Measurements from ENCODE around the gene SLC26A8. TPM values are rescaled to one million over a fixed set of nuclear protein-coding genes. Genes with fewer than 3 reads are reported as not detected.

Gene SLC26A8
- total RNA-seq, 4 donors from 2014 or later: 0.19 TPM; not detected in 3

DNA sequence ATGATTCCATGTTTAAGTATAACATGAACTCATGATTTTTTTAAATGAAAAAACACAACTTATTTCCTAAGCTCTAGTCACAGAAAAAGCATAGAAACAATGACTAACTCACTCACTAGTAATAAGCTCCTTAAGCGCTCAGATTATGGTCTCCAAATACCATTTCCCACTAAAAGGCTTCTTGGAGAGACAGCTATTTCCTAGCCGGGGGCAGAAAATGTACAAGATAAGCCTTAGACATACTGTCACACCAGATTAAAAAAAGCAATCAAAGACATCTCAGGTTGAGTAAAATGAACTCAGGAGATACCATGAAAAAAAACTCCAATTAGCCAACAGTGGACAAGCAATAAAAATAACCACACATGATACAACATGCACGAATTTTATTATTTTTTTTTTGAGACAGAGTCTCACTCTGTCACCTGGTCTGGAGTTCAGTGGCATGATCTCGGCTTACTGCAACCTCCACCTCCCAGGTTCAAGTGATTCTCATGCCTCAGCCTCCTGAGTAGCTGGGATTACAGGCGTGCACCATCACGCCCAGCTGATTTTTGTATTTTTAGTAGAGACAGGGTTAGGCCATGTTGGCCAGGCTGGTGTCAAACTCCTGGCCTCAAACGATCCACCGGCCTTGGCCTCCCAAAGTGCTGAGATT is 118.5 kb downstream of the SLC26A8 start:
- H3K27me3 ChIP-seq: no peaks in the 10 kb centered on the region
- WGBS, 2 donors: 76 to 85% methylated on average over 7 to 8 of the region's 8 CpGs
- no peaks in the 10 kb centered on the region for H3K4me1 ChIP-seq
- H3K9me3 ChIP-seq: peaks cover 0 to 10% (median 4%) of the 10 kb centered on the region in 3 donors
- no peak overlapping the region for H3K4me3 ChIP-seq
- no peak for DNase-seq
- intact Hi-C loops (cut with DNase I): no loop called here
- peaks cover 0 to 43% (median 0%) of the 10 kb centered on the region in 3 donors for H3K36me3 ChIP-seq
- no peak overlapping the region for H3K27ac ChIP-seq
- TF ChIP-seq, protein P1, sequence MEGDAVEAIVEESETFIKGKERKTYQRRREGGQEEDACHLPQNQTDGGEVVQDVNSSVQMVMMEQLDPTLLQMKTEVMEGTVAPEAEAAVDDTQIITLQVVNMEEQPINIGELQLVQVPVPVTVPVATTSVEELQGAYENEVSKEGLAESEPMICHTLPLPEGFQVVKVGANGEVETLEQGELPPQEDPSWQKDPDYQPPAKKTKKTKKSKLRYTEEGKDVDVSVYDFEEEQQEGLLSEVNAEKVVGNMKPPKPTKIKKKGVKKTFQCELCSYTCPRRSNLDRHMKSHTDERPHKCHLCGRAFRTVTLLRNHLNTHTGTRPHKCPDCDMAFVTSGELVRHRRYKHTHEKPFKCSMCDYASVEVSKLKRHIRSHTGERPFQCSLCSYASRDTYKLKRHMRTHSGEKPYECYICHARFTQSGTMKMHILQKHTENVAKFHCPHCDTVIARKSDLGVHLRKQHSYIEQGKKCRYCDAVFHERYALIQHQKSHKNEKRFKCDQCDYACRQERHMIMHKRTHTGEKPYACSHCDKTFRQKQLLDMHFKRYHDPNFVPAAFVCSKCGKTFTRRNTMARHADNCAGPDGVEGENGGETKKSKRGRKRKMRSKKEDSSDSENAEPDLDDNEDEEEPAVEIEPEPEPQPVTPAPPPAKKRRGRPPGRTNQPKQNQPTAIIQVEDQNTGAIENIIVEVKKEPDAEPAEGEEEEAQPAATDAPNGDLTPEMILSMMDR (IDR thresholded peaks at IDR 0.05): no peak
- no peak for TF ChIP-seq POLR2A (IDR thresholded peaks at IDR 0.05)

DNA sequence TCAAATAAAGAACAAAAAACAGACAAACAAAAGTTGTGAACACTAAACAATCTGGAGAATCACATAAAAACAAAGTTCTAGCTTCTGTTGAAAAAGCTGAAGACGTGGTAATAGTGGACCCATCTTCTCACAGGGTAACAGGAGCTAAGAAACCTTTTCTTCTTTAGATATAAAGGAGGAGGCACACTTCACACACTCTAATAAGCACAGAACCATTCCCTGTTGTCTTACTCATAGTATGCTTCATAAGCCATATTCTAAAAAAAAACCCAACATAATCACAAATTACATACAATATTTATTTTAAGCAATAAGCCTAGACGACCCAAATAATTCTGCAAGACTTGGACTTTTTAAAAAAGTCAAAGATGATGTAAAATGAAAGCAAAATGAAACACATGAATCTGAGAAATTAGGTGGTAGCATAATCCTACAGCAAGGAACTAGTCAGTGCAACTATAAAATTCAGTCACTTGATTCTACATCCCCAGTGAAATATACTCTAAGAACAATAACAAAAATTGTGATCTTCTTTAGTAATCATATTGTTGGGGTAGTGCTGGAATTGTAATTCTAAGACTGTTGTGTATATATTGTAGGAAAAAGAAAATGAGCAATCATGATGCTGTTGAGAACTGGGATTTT is 119.2 kb downstream of the SLC26A8 start:
- no peak for DNase-seq
- H3K27me3 ChIP-seq: no peaks in the 10 kb centered on the region
- TF ChIP-seq, protein P1 (IDR thresholded peaks at IDR 0.05): no peak
- no peak for TF ChIP-seq POLR2A (IDR thresholded peaks at IDR 0.05)
- no peaks in the 10 kb centered on the region for H3K4me1 ChIP-seq
- 62 to 69% methylated on average over 2 of the region's 2 CpGs for WGBS, 2 donors
- no peak overlapping the region for H3K27ac ChIP-seq
- H3K9me3 ChIP-seq: peaks cover 0 to 10% (median 4%) of the 10 kb centered on the region in 3 donors
- intact Hi-C loops (cut with DNase I): no loop called here
- H3K4me3 ChIP-seq: no peak overlapping the region
- H3K36me3 ChIP-seq: peaks cover 0 to 45% (median 0%) of the 10 kb centered on the region in 3 donors

DNA sequence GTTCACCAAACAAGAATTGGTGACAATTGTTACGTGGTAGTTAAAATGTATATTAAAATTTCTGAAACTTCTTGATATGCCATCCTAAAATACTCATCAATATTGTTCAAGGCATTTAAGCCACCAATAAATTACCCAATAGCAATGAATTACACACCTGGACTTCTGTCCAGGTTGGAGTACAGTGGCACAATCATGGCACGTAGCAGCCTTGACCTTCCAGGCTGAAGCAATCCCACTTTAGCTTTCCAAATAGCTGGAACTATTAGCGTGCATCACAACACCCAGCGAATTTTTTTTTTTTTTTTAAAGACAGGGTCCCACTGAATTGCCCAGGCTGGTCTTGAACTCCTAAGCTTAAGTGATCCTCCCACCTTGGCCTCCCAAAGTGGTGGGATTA is 120.8 kb downstream of the SLC26A8 start:
- intact Hi-C loops (cut with DNase I): no loop called here
- TF ChIP-seq POLR2A (IDR thresholded peaks at IDR 0.05): no peak
- TF ChIP-seq, protein P1 (IDR thresholded peaks at IDR 0.05): no peak
- 97 to 98% methylated on average over 4 of the region's 4 CpGs for WGBS, 2 donors
- Histone ChIP-seq H3K27me3 (no peaks in the 10 kb centered on the region), H3K36me3 (peaks cover 0 to 42% (median 0%) of the 10 kb centered on the region in 3 donors), H3K4me3 (no peak overlapping the region), H3K9me3 (peaks cover 0 to 1% (median under 1%) of the 10 kb centered on the region in 3 donors), H3K4me1 (no peaks in the 10 kb centered on the region), H3K27ac (no peak overlapping the region)
- no peak for DNase-seq

DNA sequence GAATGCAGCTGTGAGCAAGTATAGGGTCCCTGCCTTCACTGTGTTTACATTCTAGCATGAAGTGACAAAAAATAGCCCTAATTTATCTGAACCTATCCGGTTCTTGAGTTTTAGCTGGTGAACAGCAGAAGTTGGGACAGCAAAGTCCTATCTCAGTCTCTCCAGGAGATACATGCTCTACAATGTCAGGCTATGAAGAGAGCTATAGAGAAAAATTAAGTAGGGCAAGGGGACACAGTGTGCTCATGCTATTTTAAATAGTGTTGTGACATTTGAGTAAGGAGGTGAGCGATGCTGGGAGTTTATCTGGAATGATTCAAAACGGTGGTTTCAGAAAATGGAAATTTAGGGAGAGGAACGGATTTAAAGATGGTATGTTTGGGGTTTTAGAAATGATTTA is 124.0 kb downstream of the SLC26A8 start:
- Histone ChIP-seq H3K36me3 (peaks cover 0 to 41% (median 0%) of the 10 kb centered on the region in 3 donors), H3K9me3 (no peaks in the 10 kb centered on the region), H3K4me1 (no peaks in the 10 kb centered on the region), H3K27me3 (no peaks in the 10 kb centered on the region), H3K27ac (no peak overlapping the region), H3K4me3 (no peak overlapping the region)
- TF ChIP-seq, protein P1 (IDR thresholded peaks at IDR 0.05): no peak
- no peak for TF ChIP-seq POLR2A (IDR thresholded peaks at IDR 0.05)
- no peak for DNase-seq
- WGBS, 2 donors: 92 to 95% methylated on average over 4 of the region's 4 CpGs
- intact Hi-C loops (cut with DNase I): no loop called here

DNA sequence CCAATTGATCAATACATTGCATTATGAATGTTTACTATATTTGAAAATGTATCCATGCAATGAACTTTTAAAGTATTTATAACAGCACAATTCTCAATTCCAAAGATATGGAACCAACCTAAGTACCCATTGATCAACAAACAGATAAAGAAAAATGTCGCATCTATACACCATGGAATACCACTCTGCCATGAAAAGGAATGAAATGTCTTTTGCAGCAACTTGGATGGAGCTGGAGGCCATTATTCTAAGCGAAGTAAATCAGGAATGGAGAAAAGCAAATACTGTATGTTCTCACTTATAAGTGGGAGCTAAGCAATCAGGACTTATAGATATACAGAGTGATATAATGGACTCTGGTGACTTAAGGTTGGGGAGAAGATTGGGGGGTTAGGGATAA is 126.4 kb downstream of the SLC26A8 start:
- no peaks in the 10 kb centered on the region for H3K9me3 ChIP-seq
- TF ChIP-seq, protein P1 (IDR thresholded peaks at IDR 0.05): no peak
- TF ChIP-seq POLR2A (IDR thresholded peaks at IDR 0.05): no peak
- no peaks in the 10 kb centered on the region for H3K27me3 ChIP-seq
- peaks cover 0 to 32% (median 0%) of the 10 kb centered on the region in 3 donors for H3K36me3 ChIP-seq
- intact Hi-C loops (cut with DNase I): no loop called here
- no peak for DNase-seq
- no peak overlapping the region for H3K4me3 ChIP-seq
- H3K27ac ChIP-seq: no peak overlapping the region
- H3K4me1 ChIP-seq: no peaks in the 10 kb centered on the region
- 96 to 100% methylated on average over 2 of the region's 2 CpGs for WGBS, 2 donors
